HG02885 (cell line): ENCODE results near the gene AP2A1.
"Not testable (repeated sequence)": the region's sequence is repeated elsewhere in the genome, so short reads cannot be mapped to it uniquely, and the experiment has no call there.

Source experiments
- ATAC-seq: cut with Tn5 transposase; IDR thresholded peaks from one replicate; pipeline ENCODE4 v1.9.1; 2021; ENCODE audit warnings: mild to moderate bottlenecking; ENCODE audit not compliant: unreplicated experiment, poor library complexity

Gene AP2A1

DNA sequence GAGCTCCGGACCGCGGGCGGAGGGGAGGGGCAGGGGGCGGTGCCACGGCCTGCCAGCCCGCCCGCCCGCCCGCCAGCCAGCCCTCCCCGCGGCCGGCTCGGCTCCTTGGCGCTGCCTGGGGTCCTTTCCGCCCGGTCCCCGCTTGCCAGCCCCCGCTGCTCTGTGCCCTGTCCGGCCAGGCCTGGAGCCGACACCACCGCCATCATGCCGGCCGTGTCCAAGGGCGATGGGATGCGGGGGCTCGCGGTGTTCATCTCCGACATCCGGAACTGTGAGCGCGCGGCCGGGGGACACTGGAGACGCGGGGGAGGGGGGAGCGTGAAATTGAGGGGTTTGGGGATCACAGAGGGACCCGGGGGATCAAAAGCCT lies at the start of gene AP2A1:
Gene AP2A1, plus strand, starts transcription at position 72 of the 370 bp plus-strand sequence. Its CDS starts 133 bp downstream, at position 205.
- no peak for ATAC-seq

DNA sequence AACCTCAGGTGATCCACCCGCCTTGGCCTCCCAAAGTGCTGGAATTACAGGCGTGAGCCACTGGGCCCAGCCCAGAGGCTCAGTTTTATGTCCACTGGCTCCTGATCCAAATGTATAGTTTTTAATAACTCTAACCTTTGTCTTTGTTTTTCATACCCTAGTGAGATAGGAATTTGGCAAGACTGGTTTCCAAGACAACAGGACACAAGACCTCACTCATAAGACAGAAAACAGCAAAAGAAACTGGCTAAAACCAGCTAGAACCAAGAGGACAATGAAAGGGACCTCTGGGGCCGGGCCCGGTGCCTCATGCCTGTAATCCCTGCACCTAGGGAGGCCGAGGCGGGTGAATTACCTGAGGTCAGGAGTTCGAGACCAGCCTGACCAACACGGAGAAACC lies 48.3 kb upstream of the AP2A1 start:
- ATAC-seq, result no peak

DNA sequence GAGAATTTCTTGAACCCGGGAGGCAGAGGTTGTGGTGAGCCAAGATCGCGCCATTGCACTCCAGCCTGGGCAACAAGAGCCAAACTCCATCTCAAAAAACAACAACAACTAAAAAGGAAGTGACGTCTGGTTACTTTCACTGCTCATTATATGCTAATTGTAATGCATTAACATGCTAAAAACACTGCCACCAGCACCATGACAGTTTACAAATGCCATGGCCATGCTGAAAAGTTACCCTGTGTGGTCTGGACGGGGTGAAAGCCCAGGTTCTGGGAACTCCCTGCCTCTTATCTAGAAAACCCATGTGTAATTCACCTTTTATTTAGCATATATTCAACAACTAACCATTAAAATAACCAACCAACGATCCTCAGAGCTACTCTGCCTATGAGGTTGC lies 47.8 kb upstream of the AP2A1 start:
- ATAC-seq, result no peak

DNA sequence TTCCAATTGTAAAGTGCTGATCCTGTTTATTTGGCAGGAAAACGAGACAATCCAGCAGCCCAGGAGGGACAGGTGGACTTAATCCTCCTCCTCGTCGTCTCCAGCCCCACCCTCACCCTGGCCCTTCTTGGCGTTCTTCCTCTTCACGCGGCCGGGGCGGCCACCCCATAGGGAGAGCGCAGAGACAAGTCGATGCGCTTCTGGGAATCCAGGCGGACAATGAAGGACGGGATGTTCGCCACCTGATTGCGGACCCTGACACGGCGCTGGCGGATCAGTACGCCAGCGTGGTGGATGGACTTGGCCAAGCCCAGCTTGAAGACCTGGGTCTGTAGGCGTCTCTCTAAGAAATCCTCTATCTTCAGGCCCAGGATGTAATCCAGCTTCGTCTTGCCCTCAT lies 47.4 kb upstream of the AP2A1 start:
- ATAC-seq, result not testable (repeated sequence)

DNA sequence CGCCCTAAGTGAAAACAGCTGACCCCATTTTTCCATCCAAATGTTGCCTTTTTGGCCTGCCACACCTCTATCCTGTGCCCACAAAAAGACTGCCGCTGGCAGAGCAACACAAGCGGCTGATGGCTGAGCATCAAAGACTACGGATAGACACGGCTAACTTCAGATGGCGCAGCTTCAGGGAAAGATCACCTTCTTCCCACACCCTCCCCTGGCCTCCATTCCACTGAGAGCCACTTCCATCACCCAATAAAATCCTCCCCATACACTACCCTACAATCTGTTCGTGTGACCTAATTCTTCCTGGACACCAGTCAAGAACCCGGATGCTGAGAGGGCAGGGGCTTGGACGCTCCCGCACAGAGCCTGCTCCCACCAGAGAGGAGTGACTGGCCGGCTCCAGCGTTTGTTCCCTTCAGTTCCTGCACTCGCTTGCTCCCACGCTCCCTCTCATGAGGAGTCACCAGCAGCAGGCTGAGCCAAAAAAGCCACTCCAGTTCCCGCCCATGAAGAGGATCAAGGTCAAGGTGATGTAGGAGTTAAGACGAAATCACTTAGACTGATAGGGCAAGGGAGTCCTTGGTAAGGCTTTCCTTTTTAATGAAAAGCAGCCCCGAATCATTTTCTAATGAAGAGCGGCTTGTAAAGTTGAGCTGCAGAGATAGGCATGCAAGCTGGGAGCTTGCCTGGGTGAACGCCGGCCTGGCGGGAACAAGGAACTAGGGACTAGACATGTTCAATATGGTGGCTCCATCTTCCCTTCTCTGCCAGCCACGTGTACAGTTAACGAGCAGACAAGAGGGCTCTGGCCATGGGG lies 39.4 kb upstream of the AP2A1 start:
- no peak for ATAC-seq

DNA sequence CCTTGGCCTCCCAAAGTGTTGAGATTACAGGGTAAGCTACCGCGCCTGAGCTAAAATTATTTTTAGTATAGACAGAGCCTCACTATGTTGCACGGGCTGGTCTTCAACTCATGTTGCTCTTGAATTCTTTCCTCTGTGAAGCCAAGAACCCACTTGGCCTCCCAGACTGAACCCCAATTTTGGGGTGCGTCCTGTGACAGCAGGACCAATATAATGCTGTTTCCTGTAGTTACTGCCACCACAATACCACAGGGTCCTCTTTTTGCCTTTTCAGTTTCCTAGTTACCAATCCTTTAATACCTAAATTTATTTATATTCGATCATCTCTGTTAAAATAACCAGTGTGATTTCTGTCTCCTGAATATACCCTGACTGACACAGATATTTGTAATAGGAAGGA lies 36.6 kb upstream of the AP2A1 start:
- no peak for ATAC-seq

DNA sequence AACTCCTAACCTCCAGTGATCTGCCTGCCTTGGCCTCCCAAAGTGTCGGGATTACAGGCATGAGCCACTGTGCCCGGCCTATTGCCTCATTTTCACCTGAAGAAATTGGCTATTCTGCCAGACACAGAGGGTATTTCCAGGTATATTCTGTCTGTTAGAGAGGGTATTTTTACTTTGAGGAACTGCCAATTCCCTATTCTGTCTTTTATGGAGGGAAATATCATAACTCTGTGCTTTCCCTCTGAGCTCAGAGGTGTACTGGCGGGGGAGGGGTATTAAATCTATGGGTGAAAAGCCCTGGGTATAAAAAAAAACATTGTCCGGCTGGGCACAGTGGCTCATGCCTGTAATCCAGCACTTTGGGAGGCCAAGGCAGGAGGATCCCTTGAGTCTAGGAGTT lies 28.5 kb upstream of the AP2A1 start:
- no peak for ATAC-seq

DNA sequence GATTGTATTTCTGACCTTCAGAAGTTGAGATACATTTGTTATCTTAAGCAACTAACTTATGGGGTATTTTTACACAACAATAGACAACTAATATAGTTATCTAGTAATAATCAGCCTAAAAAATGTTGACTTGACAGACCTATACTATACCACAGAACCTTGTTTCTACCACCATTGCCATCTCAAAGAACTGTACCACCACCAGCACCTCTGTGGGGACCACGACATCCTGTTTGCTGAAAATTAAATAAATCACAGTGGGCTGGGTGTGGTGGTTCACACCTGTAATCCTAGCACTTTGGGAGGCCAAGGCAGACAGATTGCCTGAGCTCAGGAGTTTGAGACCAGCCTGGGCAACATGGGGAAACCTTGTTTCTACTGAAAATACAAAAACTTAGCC lies 27.7 kb upstream of the AP2A1 start:
- ATAC-seq, result no peak

DNA sequence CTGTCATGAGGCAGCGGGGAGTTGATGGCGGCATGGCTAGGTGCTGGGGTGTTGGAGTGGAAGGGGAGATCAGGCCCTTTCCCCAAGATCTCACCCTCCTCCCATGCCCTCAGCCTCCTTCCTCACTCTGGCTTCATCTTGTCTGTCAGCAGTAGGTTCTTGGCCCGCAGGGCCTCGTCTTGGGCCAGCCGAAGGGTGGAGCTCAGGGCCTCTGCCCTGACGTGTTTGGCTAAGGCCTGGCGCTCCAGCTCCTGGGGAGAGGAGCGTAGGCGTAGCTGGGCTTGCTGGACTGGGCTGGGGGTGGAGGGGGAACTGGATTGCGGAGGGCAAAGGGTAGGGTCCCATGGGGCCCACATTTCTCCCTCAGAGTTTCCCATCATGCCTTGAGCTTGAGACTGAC lies 26.9 kb upstream of the AP2A1 start:
- ATAC-seq, result no peak

DNA sequence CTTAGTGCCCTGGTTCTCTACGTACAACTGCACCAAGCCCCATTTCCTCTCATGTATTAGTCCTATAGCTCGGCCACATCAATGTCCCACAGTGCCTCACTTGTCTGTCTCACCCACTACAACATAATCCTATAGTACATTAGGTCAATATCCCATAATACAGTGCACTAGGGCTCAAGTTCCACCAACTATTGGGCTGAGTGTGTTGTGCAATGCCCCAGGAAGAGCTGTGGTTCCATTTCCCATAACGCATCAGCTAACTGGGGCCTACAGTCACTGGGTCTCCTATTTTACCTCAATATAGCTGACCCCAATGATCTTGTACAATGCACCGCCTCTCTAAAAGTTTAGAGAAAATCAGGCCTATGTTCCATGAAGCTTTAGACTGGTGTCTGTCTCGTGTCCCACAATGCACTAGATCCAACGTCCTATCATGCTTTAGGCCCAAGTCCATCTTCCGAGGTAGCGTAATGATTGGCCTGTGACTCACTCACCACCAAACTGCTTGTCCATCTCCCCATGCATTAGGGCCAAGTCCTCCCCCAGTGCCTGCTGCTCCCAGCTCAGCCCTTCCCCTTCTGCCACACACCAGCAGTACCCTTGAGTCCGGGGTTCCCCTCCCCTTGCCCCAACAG lies 25.5 kb upstream of the AP2A1 start:
- no peak for ATAC-seq

DNA sequence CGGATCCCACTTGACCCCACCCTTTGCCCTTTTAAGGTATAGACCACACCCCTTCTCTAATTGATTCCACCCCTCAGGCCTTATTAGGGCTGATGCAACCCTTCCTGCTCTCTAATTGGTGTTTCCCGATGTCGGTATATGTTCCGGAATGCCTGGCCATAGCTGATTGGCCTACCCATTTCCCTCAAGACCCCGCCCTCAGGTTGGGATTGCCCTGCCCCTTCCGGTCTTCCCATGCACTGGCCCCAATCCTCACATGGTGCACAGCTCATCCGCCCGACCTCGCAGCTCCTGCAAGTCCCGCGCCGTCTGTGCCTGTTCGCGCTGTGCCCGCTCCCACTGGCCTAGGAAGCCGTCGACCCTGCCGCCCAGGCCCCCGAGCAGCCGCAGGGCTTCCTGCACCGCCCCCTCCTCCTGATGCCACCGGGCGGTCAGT lies 21.8 kb upstream of the AP2A1 start:
- no peak for ATAC-seq

DNA sequence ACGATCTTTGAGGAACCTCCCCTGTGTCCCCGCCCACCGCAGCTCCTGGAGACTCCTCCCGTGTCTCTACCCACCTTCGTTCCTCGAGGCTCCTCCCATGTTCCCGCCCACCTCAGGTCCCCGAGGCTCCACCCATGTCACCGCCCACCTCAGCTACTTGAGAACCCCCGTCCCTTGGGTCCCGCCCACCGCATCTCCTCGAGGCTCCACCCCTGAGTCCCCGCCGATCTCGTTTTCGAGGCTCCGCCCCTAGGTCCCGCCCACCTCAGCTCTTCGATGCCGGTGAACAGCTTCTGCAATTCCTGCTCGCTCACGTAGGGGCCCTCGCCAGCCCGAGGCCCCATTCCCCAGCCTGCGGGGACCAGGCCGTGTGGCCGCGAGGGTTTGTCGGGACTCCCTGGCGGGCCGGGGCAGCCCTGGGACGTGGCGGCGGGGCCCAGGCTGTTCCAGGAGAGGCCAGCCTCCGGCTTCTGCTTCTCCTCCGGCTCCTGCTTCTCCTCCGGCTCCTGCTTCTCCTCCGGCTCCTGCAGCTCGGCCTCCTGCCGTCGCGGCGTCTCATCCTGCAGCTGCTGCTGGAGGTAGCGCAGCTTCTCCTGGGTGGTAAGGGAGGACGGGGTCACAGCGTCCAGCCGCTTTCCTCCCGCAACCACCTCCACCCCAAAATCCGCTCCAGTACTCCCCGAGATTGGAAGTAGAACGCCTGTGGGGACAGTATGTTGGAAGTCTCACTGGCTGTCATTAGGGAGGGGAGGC lies 20.4 kb upstream of the AP2A1 start:
- no peak for ATAC-seq

DNA sequence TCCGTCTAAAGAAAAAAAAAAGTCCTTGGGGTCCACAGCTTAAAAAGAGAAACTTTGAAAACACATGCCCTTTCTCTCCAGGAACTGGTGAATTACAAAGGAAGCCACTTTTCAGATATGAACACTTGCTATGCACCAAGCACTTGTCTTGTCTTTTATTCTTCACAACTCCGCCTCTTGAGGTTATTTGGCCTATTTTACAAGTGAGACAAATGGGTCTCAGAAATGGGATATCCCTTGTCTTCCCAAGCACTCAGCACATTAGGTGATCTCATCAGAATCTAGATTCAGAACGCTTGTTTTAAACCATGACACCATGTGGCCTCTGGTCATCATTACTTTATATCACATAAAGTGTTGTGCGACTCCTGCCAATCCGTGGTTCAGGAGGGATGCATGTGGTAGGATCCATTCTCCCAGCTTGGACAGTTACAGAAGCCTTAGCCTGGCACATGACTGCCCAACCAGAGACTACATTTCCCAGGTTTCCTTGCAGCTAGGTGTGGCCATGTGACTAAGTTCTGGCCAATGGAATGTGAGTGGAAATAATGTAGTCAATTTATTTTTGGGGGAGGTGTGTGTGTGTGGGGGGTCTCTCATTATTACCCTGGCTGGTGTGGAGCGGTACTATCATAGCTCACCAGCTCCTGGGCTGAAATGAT lies 17.6 kb upstream of the AP2A1 start:
- ATAC-seq, result no peak

DNA sequence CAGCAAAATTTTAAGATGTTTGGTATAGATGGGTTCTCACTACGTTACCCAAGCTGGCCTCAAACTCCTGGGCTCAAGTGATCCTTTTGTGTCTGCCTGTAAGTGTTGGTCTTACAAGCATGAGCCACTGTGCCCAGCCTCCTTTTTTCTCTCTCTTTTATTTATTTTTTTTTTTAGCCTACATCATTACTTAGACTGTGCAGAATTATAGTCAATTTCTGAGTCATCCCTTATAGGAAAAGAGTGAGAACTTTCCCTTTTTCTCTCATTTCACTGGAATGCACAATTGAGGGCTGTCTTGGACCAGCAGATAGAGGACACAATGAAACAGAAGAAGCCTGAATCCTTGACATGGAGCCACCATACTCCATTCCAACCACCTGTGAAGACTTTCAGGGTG lies 17.0 kb upstream of the AP2A1 start:
- no peak for ATAC-seq

DNA sequence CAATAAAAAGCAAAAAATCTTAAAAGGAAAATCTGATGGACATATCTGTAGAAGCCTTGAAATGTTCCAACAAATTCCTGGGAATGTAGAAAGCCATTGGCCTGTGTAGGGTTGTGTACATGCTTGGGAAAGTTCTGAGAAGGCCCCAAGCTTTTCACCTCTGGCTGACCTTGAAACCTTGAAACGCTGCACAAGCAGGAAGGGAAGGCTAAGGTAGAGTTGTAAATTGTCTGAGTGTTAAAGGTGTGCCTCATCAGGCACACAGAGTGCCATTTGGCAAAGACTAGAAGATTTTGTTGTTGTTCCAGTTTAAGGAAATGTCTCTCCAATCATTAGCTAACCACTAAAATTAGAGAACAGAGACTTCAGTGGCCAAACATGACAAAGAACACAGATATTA lies 14.1 kb upstream of the AP2A1 start:
- no peak for ATAC-seq

DNA sequence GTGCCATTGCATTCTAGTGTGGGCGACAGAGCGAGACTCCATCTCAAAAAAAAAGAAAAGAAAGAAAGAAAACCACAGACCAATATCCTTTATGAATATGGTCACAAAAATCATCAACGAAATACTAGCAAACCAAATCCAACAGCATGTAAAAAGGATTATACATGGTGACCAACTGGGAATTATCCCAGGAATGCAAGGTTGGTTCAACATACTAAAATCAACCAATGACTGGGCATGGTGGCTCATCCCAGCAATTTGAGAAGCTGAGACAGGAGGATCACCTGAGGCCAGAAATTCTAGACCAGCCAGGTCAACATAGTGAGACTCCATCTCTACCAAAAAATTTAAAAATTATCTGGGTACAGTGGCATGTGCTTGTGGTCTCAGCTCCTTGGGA lies 10.8 kb upstream of the AP2A1 start:
- ATAC-seq, result no peak

DNA sequence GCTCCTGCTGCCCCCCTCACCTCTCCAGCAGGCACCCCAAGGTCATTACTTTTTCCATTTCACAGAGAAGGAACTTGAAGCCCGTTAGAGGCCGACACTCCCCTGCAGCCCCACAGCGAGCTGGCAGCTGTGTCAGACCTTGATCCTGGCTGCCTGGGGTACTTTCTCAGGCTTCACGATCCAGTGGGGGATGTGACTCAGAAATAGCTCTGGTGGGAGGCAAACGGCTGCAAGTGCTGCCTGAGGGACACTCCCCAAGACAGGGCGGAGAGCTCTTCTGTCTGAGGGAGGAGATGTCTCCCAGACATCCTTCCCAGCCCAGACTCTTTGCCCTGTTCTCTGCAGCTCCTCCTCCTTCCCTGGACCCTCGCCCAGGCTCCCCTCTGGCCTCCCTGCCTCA lies 8.5 kb upstream of the AP2A1 start:
- no peak for ATAC-seq

DNA sequence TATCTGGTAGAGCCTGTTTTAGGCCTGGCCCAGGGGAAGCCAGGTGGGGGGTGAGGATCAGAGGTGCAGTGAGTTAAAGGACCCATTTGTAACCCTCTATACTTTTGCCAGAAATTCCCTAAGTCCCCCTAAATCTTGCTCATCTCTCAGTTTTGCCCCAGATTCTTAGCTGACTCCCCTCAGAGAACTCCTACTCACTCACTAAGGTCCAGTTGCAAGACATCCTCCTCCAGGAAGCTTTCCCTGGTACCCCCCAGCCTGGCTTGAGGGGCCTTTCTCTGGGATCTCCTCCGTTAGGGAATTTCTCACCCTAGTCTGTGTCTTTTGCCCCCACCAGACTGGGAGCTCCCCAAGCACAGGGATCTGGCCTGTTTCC lies 5.6 kb upstream of the AP2A1 start:
- no peak for ATAC-seq

DNA sequence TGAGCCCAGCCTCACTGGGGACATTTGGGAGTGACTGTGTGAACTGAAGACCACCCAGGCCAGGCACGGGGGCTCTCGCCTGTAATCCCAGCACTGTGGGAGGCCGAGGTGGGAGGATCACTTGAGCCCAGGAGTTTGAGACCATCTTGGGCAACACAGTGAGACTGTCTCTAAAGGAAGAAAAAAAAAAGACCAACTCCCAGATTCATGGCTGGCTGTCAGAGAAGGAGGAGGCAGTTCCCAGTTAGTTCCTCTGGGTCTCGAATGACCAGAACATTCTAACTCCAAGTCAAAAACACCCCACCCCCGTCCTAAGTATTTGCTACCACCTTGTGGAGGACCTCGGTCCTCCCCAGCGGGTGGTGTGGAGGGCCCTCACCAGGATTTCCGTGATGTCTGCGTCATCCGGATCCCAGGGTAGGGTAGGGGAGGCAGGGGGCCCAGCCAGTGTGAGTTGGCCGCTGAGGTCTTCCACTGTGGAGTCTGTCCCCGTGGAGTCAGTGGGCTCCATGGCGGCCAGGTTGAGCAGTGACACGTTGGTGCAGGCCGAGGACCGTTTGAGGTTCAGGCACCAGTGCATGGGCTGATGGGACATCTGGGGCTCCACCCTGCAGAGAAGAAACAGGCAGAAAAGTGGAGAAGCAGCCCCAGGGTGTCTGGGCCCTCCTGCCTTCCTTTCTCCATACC lies 5.0 kb upstream of the AP2A1 start:
- no peak for ATAC-seq

DNA sequence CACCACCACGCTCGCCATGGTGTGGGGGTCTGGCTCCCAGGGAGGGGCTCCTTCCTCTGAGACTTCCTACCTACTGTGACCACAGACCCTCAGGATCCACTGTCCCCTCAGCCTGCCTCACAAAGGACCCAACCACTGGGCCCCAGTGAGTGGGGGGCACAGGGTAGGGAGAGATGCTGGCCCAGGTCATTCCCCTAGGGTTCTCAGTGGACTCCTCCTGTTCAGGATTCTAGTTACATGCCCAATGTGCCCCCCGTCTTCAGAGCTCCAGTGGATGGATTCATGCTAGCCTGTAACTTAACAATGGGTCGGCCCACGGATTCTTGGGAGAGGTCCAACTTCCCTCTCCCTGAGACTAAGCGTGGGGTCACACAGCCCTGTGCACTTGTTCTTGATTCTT lies 3.6 kb upstream of the AP2A1 start, which contains the start of gene TSKS:
Gene TSKS, minus strand, starts transcription at position 77 of the 400 bp plus-strand sequence. Its CDS starts 59 bp downstream, at position 18.
- no peak for ATAC-seq
